K562 (cell line): ENCODE results near the gene GLIPR1. TPM values are rescaled to one million over a fixed set of nuclear protein-coding genes. Genes with fewer than 3 reads are reported as not detected.

Experiments
- CHD7 ChIP-seq: fragments of 200-600 bp; sonication (generic); IDR thresholded peaks from one replicate; pipeline ENCODE4 v1.6.1; 2012; ENCODE audit warnings: mild to moderate bottlenecking, low read depth, low read length, inconsistent platforms
- DLX4 ChIP-seq: fragments of 250-450 bp; sonication (Bioruptor Pico); IDR thresholded peaks from 2 replicates; pipeline ENCODE4 v1.6.1; 2021; ENCODE audit warnings: mild to moderate bottlenecking
- HNRNPLL ChIP-seq: fragments of 200-400 bp; formaldehyde crosslinking; IDR thresholded peaks from 2 replicates; pipeline ENCODE4 v1.6.1; 2017; ENCODE audit warnings: low read length, low read depth, mild to moderate bottlenecking; ENCODE audit not compliant: poor library complexity, severe bottlenecking
- HSF4 ChIP-seq: fragments of 250-450 bp; sonication (Bioruptor Pico); IDR thresholded peaks from 2 replicates; pipeline ENCODE4 v2.1.2; 2022; ENCODE audit warnings: mild to moderate bottlenecking, moderate library complexity, borderline replicate concordance
- MCM5 ChIP-seq: fragments of 450-650 bp; IDR thresholded peaks from 2 replicates; pipeline ENCODE4 v1.6.1; 2016; ENCODE audit warnings: low read depth
- PATZ1 ChIP-seq: fragments of 250-450 bp; sonication (Bioruptor Pico); IDR thresholded peaks from 2 replicates; pipeline ENCODE4 v1.5.0; 2020; ENCODE audit warnings: mild to moderate bottlenecking, borderline replicate concordance
- PURB ChIP-seq: sonication (generic); formaldehyde crosslinking; IDR thresholded peaks from 2 replicates; pipeline ENCODE4 v1.9.0; 2021; ENCODE audit warnings: low read depth, mild to moderate bottlenecking, missing genetic modification reagents
- RHOXF2B ChIP-seq: fragments of 250-450 bp; sonication (Bioruptor Pico); conservative IDR thresholded peaks from 2 replicates; pipeline ENCODE4 v1.5.1; 2021
- ZNF41 ChIP-seq: fragments of 250-450 bp; sonication (Bioruptor Pico); conservative IDR thresholded peaks from 2 replicates; pipeline ENCODE4 v1.4.0; 2020; ENCODE audit warnings: mild to moderate bottlenecking
- ZNF655 ChIP-seq: fragments of 250-450 bp; sonication (Bioruptor Pico); IDR thresholded peaks from 2 replicates; pipeline ENCODE4 v1.5.0; 2021
- ZNF830 ChIP-seq: fragments of 250-450 bp; sonication (Bioruptor Pico); IDR thresholded peaks from 2 replicates; pipeline ENCODE4 v1.5.0; 2021; ENCODE audit warnings: mild to moderate bottlenecking
- polyA plus RNA-seq, 8 experiments: library from polyadenylated mRNA; depleted of rRNA in 4 of 8; stranded (reverse) in 5 of 8; unstranded in 3 of 8; fragments of >200 nt; fragmentation: Nextera tagmentation in 2 of 8; fragmentation: Illumina TruSeq in 1 of 8; extraction: Ambion mirVana in 2 of 8; extraction: Trizol in 1 of 8; gene quantifications; 2 replicates each; pipeline versions ENCODE4 v1.2.1 to v1.2.3, GENCODE V29; 2011 to 2014; ENCODE audit warnings: inconsistent platforms in 1 of 8, missing spikeins in 1 of 8
- total RNA-seq, 7 experiments: library from RNA; depleted of rRNA in 6 of 7; stranded (reverse); fragments of >200 nt in 6 of 7; fragmentation: Illumina TruSeq in 2 of 7; extraction: Trizol in 2 of 7; gene quantifications; 2 replicates each; pipeline versions ENCODE4 v1.2.1 to v1.2.3, GENCODE V29; 2011 to 2021; ENCODE audit warnings: low replicate concordance in 1 of 7

The GLIPR1 gene
- total and polyA plus RNA-seq, 9 of the 15 experiments (the other 6 are each of a cell fraction or from before 2014, with no cell fraction given) = 0.26 to 2.1 (median 1.2) TPM

- no peak for TF ChIP-seq CHD7
- TF ChIP-seq HSF4 (CRISPR knock-in tag) = no peak
- no peak for TF ChIP-seq PURB (CRISPR knock-in tag)
- TF ChIP-seq DLX4 (CRISPR knock-in tag) = no peak
- TF ChIP-seq ZNF41 (CRISPR knock-in tag) = 0 out of 2 replicates have a peak, but pooled peaks have one; percentile 50
- no peak for TF ChIP-seq ZNF830 (CRISPR knock-in tag)
- TF ChIP-seq ZNF655 = no peak
- no peak for TF ChIP-seq PATZ1 (CRISPR knock-in tag)
- TF ChIP-seq MCM5 = no peak
- no peak for TF ChIP-seq RHOXF2B (CRISPR knock-in tag)
- TF ChIP-seq HNRNPLL = peak; percentile 100
These were observed 30.8 kb downstream of the GLIPR1 start, which contains the start of gene KRR1 (continued) for GRCh38 chr12:75511116-75512048.
